PC-9 (cell line): Measurements from ENCODE around the gene APOBEC3B.

Experiments used
- EZH2 ChIP-seq: fragments of 200-600 bp; sonication (generic); IDR thresholded peaks from 2 replicates; pipeline ENCODE4 v1.8.0; 2017; ENCODE audit warnings: antibody characterized with exemption, low read depth
- TF ChIP-seq, protein P1 (sequence below): fragments of 200-600 bp; sonication (generic); conservative IDR thresholded peaks from 2 replicates; pipeline ENCODE4 v1.6.1; 2017; ENCODE audit warnings: mixed run types, antibody characterized with exemption, mild to moderate bottlenecking, moderate library complexity

GRCh38 chr22:39041908-39042307, 59.8 kb downstream of the APOBEC3B start:
- TF ChIP-seq, protein P1, sequence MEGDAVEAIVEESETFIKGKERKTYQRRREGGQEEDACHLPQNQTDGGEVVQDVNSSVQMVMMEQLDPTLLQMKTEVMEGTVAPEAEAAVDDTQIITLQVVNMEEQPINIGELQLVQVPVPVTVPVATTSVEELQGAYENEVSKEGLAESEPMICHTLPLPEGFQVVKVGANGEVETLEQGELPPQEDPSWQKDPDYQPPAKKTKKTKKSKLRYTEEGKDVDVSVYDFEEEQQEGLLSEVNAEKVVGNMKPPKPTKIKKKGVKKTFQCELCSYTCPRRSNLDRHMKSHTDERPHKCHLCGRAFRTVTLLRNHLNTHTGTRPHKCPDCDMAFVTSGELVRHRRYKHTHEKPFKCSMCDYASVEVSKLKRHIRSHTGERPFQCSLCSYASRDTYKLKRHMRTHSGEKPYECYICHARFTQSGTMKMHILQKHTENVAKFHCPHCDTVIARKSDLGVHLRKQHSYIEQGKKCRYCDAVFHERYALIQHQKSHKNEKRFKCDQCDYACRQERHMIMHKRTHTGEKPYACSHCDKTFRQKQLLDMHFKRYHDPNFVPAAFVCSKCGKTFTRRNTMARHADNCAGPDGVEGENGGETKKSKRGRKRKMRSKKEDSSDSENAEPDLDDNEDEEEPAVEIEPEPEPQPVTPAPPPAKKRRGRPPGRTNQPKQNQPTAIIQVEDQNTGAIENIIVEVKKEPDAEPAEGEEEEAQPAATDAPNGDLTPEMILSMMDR: no peak
- TF ChIP-seq EZH2: no peak
